Kidney tubule cell (primary cell): Measurements from ENCODE around the gene TBC1D22A.

ENCODE experiments used
- DNase-seq: peaks from one replicate; pipeline ENCODE4 v3.0.0-alpha.2; 2018; ENCODE audit warnings: low spot score

Gene TBC1D22A

DNA sequence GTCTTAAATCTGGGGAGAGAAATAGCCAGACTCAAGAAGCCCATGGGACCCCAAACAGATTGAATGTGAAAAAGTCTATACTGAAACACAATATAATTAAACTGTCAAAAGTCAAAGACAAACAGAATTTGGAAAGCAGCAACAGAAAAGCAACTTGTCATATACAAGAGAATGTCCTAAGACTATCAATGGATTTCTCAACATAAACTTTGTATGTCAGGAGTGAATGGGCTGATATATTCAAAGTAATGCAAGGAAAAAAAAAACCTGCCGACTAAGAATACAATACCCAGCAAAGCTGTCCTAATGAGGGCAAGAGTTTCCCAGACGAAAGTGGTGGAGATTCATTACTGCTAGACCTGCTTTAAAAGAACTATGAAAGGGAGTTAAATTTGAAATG is 73.2 kb downstream of the TBC1D22A start:
- no peak for DNase-seq

- DNase-seq = no peak
Observed at GRCh38 chr22:46841522-46841921, 79.1 kb downstream of the TBC1D22A start.

- DNase-seq = no peak
Observed at GRCh38 chr22:46842606-46843005, 80.2 kb downstream of the TBC1D22A start.

GRCh38 chr22:46843821-46844255 is 81.4 kb downstream of the TBC1D22A start:
- DNase-seq = peak; percentile 19

DNA sequence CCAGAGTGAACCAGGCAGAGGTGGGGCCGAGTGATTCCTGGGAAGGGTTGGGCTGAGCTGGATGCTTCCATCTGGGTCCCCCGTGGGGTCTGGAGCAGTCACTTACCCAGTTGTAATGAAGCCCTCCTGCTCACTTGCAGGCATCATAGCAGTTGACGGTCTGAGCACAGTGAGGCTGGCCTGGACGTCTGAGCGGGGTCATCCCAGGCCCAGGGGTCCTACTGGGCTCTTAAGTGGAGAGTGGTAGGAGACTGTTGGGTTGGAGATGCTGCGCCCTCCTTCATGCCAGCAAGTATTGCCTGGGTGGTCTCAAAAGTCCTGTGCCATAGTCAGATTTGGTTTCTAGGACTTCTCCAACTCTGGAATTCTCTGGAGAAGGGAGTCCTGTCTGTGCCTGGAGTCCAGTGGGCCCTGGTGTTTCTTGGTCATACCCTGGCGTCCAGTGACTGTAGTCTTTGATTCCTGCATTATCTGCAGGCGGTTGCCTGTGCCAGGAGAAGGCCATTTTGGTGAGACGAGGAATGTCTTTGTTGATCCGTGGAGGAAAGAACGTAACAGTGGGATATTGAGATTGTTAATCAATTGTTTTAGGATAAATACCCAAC is 82.3 kb downstream of the TBC1D22A start:
- DNase-seq = no peak

DNA sequence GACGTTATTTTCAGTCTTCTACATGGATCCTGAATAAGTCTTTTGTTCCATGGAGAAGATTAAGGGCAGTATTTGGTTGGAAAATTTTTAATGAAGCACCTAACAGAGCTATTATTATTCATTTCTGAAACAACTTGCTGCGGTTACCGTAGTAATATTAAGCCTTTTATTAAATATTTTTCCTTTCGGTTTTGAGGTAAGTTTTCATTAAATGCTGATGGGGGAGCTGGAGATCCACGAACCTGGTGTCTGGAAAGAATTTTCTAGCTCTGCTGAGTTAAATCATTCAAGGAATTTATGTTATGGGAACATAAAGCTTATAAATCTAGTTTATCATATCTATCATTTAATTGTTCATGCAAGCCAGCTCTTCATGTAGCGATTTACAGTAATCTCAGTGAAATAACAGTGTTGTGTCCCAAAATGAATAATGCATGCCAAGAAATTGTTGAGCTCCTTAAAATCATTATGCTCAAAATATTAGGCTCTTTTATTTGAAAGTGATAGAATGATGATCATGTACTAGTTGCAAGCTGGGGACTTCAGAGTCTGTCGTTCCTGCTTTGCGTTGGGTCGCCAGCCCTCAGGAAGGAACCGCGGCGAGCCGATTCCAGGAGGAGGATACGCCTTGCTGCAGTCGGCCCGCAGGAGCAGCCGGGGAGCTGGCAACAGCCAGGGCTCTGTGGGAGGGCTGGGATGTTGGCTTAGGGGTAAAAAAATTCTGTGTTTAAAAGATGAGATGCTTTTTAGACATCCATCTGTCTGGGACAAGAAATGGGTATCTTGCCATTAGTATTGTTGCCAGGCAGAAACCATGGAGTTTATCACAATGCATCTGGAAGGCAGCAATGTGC is 83.1 kb downstream of the TBC1D22A start:
- DNase-seq = no peak

DNA sequence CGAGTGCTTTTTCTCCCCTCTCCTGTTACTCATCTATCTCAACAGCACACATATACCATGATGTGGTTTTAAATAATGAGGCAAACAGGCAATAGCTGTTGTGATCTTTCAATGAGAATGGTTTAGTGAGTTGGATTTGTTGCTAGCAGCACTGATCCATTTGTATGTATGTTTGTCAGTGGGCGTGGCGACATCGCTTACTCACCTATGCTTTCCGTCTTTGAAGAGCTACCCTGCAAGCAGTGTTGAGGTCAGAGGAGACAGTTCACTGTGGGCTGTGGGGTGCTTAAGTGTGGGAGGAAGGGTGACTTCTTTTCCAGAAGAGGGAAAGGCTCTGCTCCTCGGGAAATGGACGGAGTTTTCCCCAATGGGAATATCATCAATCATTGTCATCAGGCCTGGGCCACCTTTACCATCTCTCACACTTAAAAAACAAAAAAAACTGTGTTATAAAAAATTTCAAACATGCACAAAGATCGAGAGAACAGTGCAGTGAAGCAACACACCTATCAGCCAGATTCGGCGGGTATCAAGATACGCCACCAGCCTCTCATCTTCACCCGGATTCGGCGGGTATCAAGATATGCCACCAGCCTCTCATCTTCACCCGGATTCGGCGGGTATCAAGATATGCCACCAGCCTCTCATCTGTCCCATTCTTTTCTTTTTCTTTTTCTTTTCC is 83.8 kb downstream of the TBC1D22A start:
- DNase-seq = no peak

DNA sequence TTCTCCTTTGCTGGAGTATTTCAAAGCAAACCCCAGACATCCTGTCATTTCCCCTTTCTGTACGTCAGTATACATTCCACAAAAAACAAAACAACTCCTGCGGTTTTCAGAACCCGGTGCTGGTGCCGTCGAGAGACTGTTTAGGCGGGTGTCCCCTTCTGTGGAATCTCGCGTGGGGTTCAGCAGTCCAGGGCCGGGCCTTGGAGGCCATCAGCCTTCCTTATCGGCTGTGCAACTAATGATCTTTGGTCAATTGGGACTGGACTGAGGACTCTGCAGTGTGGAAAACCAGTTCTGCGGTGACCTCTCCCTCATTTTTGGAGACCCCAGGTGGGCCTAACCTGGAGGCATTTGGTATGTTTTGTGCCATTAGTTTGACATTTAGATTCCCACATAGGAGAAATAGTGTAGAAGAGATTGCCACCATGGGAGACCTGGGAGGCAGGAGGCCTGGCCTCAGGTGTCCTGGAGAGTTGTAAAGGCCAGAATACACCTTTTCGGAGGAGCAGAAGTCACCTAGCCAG is 84.4 kb downstream of the TBC1D22A start:
- no peak for DNase-seq

- DNase-seq = peak; percentile 54
Observed at GRCh38 chr22:46848197-46848596, 85.7 kb downstream of the TBC1D22A start.

DNA sequence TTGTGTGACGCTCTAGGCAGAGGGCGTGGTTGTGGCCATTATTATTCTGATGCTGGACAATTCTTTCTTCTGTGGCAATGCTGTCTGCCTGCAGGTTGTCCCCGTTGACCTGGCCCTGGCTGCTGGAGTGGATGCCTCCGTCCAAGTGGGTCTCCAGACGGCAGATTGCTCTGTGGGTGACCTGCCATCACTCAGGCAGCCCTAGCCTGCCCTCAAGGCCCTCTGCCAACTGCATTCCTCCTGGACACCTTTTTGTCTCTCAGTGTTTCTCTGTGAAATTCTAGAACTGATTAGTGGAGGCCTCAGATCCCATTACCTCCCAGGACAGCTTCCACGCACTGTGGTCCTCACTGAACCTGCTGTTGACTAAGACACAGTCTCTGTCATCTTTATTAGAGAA is 86.7 kb downstream of the TBC1D22A start:
- no peak for DNase-seq

DNA sequence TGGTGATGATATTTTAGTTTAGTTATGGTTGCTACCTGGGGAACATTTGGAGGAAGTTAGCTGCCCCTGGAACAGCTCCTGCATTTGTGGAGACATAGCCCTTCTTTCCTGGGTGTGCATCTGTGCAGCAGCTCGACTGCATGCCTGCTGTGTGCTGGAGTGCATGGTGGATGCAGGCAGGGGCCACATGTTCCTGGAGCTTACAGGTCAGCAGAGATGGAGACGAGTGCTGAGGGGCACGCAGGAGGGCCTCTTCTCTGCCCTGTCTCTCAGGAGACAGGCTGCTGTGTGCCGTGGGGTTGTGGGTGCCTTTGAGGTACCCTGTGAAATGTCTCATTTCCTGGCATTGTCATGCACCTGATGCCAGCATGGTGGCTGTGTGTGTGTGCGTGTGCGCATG is 87.5 kb downstream of the TBC1D22A start:
- no peak for DNase-seq

- no peak for DNase-seq
Observed at GRCh38 chr22:46851311-46851710, 88.9 kb downstream of the TBC1D22A start.

DNA sequence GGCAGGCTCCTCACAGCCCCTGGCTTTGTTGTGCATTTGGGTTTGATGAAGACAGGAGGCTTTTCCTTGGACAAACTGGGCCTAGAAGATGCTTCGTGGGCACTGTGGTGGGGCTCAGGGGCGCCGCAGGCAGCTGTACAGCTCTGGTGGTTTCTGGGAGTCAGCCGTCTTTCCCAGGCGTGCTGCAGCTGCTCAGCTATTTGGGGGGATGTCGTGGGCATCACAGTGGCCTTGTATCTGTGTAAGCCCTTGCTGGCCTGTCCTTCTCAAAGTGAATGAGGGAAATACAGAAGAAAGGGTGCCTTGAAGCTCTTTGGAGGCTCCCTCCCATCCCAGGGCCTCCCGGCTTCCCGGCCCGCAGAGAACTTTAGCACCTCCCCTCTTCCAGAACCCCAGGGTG is 89.5 kb downstream of the TBC1D22A start:
- DNase-seq = no peak

DNA sequence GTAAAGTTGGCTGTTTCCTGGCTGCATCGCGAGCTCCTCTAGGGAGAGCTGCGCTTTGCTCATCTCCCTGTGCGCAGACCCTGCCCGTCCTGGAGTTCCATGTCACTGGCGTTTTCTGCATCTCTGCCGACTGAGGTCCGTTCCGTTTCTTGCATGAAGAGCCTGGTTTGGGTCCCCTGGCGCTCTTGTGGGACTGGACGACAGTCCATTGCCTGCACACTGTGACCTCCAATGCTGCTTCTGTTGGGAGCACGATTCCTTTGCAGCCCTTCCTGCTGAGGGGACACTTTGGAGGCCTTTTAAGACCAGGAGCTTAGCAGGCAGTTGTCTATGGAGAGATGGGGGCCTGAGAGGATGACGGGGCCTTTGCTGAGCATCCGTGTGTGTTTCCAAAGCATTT is 90.3 kb downstream of the TBC1D22A start:
- DNase-seq = no peak

GRCh38 chr22:46853191-46853590 is 90.7 kb downstream of the TBC1D22A start:
- no peak for DNase-seq

- peak; percentile 22 for DNase-seq
Observed at GRCh38 chr22:46854125-46854870, 91.8 kb downstream of the TBC1D22A start.

GRCh38 chr22:46855681-46856080 is 93.2 kb downstream of the TBC1D22A start:
- DNase-seq = peak; percentile 23

DNA sequence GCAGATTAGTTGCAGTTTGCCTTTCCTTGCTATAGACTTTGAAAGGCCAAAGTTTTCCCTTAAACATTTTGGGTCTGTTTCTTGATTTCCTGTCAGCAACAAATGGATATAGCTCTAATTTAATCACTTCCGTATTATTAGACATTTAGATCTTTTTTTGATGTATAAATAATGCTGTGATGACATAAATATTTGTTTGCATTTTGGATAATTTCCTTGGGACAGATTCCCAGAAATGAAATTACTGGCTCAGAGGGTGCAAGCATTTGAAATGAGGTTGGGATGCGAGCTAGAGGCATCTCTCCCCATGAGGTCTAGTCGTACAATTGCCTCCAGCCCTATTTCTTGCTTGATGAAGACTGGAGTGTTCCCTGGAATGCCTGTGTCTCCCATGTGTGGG is 94.2 kb downstream of the TBC1D22A start:
- no peak for DNase-seq

GRCh38 chr22:46857142-46857884 is 94.9 kb downstream of the TBC1D22A start:
- DNase-seq = no peak

DNA sequence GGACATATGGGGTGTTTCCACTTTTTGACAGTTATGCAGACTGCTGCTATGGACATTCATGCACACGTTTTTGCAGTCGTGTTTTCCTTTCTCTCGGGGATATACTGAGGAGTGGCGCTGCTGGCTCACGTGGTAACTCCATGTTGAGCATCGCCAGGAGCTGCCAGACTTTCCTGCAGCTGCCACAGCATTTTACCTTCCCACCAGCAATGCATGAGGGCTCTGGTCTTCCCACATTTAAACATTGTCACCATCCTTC is 95.4 kb downstream of the TBC1D22A start:
- no peak for DNase-seq

- DNase-seq = no peak
Observed at GRCh38 chr22:46858181-46858771, 95.8 kb downstream of the TBC1D22A start.
